ENCODE data around the gene CAMTA1. TPM values are rescaled to one million over a fixed set of nuclear protein-coding genes. Genes with fewer than 3 reads are reported as not detected.

CAMTA1 gene
- polyA plus RNA-seq, 1 donor from 2014 or later, result 162 TPM

GRCh38 chr1:7220007-7220406, 434.8 kb downstream of the CAMTA1 start:
- no peak overlapping the region for H3K27ac ChIP-seq (ENCODE audit: low read length)
- no peaks in the 10 kb centered on the region for H3K9me2 ChIP-seq (ENCODE audit: insufficient read depth, low read length)
- H4K20me1 ChIP-seq (ENCODE audit: insufficient read depth), result no peaks in the 10 kb centered on the region
- H3K4me2 ChIP-seq (ENCODE audit: low read length), result no peak overlapping the region
- no peak overlapping the region for H2AFZ ChIP-seq (ENCODE audit: low read depth, low read length)
- no peak overlapping the region for H3K9ac ChIP-seq (ENCODE audit: low read length)
- H3F3A ChIP-seq (ENCODE audit: insufficient read depth, low read length, poor library complexity, severe bottlenecking), result no peaks in the 10 kb centered on the region
- H3K36me3 ChIP-seq (ENCODE audit: insufficient read depth, low read length), result no peaks in the 10 kb centered on the region
- no peaks in the 10 kb centered on the region for H3K27me3 ChIP-seq (ENCODE audit: insufficient read depth, low read depth, low read length)
- TF ChIP-seq CTCF (IDR thresholded peaks at IDR 0.05; ENCODE audit: poor library complexity, severe bottlenecking), result no peak
- no peak for TF ChIP-seq REST (IDR thresholded peaks at IDR 0.05; ENCODE audit: borderline replicate concordance)
- no peak for TF ChIP-seq EP300 (conservative IDR thresholded peaks at IDR 0.05; ENCODE audit: poor library complexity, severe bottlenecking)
- no peak for TF ChIP-seq EZH2 (IDR thresholded peaks at IDR 0.05; ENCODE audit: borderline replicate concordance, insufficient read depth, low read length, poor library complexity, severe bottlenecking)
- no peak for TF ChIP-seq TAF1 (IDR thresholded peaks at IDR 0.05; ENCODE audit: low read depth)
- no peak for TF ChIP-seq MXI1 (conservative IDR thresholded peaks at IDR 0.05; ENCODE audit: poor library complexity, severe bottlenecking)
- no peak for TF ChIP-seq POLR2AphosphoS5 (IDR thresholded peaks at IDR 0.05)
- no peak for TF ChIP-seq RAD21 (conservative IDR thresholded peaks at IDR 0.05)
- no peak for TF ChIP-seq SMC3 (conservative IDR thresholded peaks at IDR 0.05; ENCODE audit: poor library complexity)
- no peaks in the 10 kb centered on the region for H3K79me2 ChIP-seq (replicated peaks; ENCODE audit: insufficient read depth, low read length)
- H3K9me3 ChIP-seq (ENCODE audit: low read length), result no peaks in the 10 kb centered on the region
- no peak overlapping the region for H3K4me3 ChIP-seq (ENCODE audit: low read length)

- Histone ChIP-seq H3K4me2 (ENCODE audit: low read length) (no peak overlapping the region), H3K9me2 (ENCODE audit: insufficient read depth, low read length) (no peaks in the 10 kb centered on the region), H3K36me3 (ENCODE audit: insufficient read depth, low read length) (no peaks in the 10 kb centered on the region), H3F3A (ENCODE audit: insufficient read depth, low read length, poor library complexity, severe bottlenecking) (no peaks in the 10 kb centered on the region), H3K27me3 (ENCODE audit: insufficient read depth, low read depth, low read length) (no peaks in the 10 kb centered on the region), H3K9me3 (ENCODE audit: low read length) (no peaks in the 10 kb centered on the region), H4K20me1 (ENCODE audit: insufficient read depth) (no peaks in the 10 kb centered on the region), H3K27ac (ENCODE audit: low read length) (no peak overlapping the region), H2AFZ (ENCODE audit: low read depth, low read length) (no peak overlapping the region), H3K79me2 (replicated peaks; ENCODE audit: insufficient read depth, low read length) (no peaks in the 10 kb centered on the region), H3K4me3 (ENCODE audit: low read length) (no peak overlapping the region), H3K9ac (ENCODE audit: low read length) (no peak overlapping the region)
- TF ChIP-seq RAD21 (conservative IDR thresholded peaks at IDR 0.05), result no peak
- no peak for TF ChIP-seq EP300 (conservative IDR thresholded peaks at IDR 0.05; ENCODE audit: poor library complexity, severe bottlenecking)
- TF ChIP-seq MXI1 (conservative IDR thresholded peaks at IDR 0.05; ENCODE audit: poor library complexity, severe bottlenecking), result no peak
- no peak for TF ChIP-seq POLR2AphosphoS5 (IDR thresholded peaks at IDR 0.05)
- TF ChIP-seq REST (IDR thresholded peaks at IDR 0.05; ENCODE audit: borderline replicate concordance), result no peak
- no peak for TF ChIP-seq TAF1 (IDR thresholded peaks at IDR 0.05; ENCODE audit: low read depth)
- no peak for TF ChIP-seq EZH2 (IDR thresholded peaks at IDR 0.05; ENCODE audit: borderline replicate concordance, insufficient read depth, low read length, poor library complexity, severe bottlenecking)
- no peak for TF ChIP-seq CTCF (IDR thresholded peaks at IDR 0.05; ENCODE audit: poor library complexity, severe bottlenecking)
- TF ChIP-seq SMC3 (conservative IDR thresholded peaks at IDR 0.05; ENCODE audit: poor library complexity), result no peak
Observed at GRCh38 chr1:7220712-7221252, 435.5 kb downstream of the CAMTA1 start.

Measured in neural cell (in vitro differentiated cells).